ENCODE data around the gene PKP3.

PKP3 gene

DNA sequence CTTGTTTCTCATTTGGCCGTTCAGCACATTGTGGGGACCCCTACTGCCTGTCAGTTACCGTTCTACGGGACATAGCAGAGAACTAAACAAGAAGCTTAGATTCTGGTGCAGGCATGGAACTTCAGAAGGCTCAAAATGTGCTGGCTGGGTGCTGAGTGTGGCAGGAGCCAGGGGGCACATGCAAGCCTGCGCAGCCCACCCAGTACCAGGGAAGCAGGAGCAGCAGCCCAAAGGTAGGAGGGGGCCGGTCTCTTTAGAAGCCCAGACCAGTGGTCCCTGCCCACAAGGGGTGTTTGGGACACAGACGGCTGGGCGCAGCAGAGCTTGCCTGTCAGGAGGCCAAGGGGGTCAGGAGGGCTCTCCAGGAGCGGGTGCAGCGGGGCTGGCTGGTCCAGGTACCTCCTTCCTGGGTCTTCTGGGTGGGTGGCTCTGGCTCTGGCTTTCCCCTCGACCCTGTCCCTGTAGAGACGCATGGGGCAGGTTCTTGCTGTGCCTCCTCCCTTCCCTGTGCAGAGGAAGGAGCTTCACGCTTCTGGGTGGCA, 58.3 kb downstream of the PKP3 start:
- Histone ChIP-seq H3K4me2 (ENCODE audit: low read depth, low read length, poor library complexity, severe bottlenecking) (no peak overlapping the region), H3K79me2 (ENCODE audit: insufficient read depth, low read length) (peaks cover 14% of the 10 kb centered on the region), H3K27me3 (ENCODE audit: low read length) (no peaks in the 10 kb centered on the region)

DNA sequence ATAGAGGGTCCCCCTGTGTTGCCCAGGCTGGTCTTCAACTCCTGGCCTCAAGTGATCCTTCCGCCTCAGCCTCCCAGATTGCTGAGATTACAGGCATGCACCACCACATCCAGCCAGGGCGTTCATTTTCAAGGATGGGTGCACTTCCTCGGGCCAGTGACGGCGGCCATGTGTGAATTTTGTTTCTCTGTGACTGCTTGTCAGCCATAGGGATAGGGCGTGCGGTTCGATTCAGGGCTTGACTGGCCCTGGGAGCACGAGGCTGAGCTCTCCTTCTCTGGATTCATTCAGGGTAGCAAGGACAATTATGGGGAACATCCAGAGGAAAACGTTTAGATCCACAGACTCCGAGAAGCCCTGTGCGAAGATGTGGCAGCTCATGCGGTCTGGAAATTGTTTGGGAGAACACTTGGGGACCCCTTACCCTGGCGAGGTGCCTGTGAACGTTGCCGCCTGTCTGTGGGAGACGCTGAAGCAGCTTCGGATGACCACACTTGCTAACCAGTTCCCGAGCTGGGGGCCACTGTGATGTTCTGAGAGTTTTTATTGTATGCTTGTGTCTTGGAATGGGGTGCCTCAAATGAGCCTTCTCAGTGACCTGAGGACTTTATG, 59.0 kb downstream of the PKP3 start:
- Histone ChIP-seq H3K27ac (ENCODE audit: low read depth, low read length) (no peak overlapping the region), H3K79me2 (ENCODE audit: insufficient read depth, low read length) (peaks cover 14% of the 10 kb centered on the region), H2AFZ (ENCODE audit: low read depth, low read length, severe bottlenecking) (no peak overlapping the region), H3K27me3 (ENCODE audit: low read length) (no peaks in the 10 kb centered on the region), H3K9ac (ENCODE audit: low read length) (no peak overlapping the region), H3K4me2 (ENCODE audit: low read depth, low read length, poor library complexity, severe bottlenecking) (no peak overlapping the region), H3K9me3 (ENCODE audit: insufficient read depth, low read length) (no peaks in the 10 kb centered on the region), H3F3A (ENCODE audit: insufficient read depth) (peaks cover 12% of the 10 kb centered on the region), H4K20me1 (ENCODE audit: low read depth, low read length) (no peaks in the 10 kb centered on the region), H3K4me3 (ENCODE audit: insufficient read depth, low read length, poor library complexity, severe bottlenecking) (no peak overlapping the region), H3K36me3 (ENCODE audit: low read length) (no peaks in the 10 kb centered on the region), H3K9me2 (replicated peaks; ENCODE audit: insufficient read depth, low read length) (no peaks in the 10 kb centered on the region)
- TF ChIP-seq EZH2phosphoT487 (conservative IDR thresholded peaks at IDR 0.05; ENCODE audit: low read length) = no peak
- TF ChIP-seq, protein P1, sequence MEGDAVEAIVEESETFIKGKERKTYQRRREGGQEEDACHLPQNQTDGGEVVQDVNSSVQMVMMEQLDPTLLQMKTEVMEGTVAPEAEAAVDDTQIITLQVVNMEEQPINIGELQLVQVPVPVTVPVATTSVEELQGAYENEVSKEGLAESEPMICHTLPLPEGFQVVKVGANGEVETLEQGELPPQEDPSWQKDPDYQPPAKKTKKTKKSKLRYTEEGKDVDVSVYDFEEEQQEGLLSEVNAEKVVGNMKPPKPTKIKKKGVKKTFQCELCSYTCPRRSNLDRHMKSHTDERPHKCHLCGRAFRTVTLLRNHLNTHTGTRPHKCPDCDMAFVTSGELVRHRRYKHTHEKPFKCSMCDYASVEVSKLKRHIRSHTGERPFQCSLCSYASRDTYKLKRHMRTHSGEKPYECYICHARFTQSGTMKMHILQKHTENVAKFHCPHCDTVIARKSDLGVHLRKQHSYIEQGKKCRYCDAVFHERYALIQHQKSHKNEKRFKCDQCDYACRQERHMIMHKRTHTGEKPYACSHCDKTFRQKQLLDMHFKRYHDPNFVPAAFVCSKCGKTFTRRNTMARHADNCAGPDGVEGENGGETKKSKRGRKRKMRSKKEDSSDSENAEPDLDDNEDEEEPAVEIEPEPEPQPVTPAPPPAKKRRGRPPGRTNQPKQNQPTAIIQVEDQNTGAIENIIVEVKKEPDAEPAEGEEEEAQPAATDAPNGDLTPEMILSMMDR (IDR thresholded peaks at IDR 0.05; ENCODE audit: insufficient read depth, low read length, poor library complexity, severe bottlenecking) = no peak

More for the DNA sequence above, 58.3 kb downstream of the PKP3 start:
- no peak for TF ChIP-seq EZH2phosphoT487 (conservative IDR thresholded peaks at IDR 0.05; ENCODE audit: low read length)
- TF ChIP-seq, protein P1 (IDR thresholded peaks at IDR 0.05; ENCODE audit: insufficient read depth, low read length, poor library complexity, severe bottlenecking) = no peak
- Histone ChIP-seq H4K20me1 (ENCODE audit: low read depth, low read length) (no peaks in the 10 kb centered on the region), H3K9me2 (replicated peaks; ENCODE audit: insufficient read depth, low read length) (no peaks in the 10 kb centered on the region), H3K9me3 (ENCODE audit: insufficient read depth, low read length) (no peaks in the 10 kb centered on the region), H3K9ac (ENCODE audit: low read length) (no peak overlapping the region), H3K36me3 (ENCODE audit: low read length) (no peaks in the 10 kb centered on the region), H3F3A (ENCODE audit: insufficient read depth) (peaks cover 12% of the 10 kb centered on the region), H3K27ac (ENCODE audit: low read depth, low read length) (no peak overlapping the region), H2AFZ (ENCODE audit: low read depth, low read length, severe bottlenecking) (no peak overlapping the region), H3K4me3 (ENCODE audit: insufficient read depth, low read length, poor library complexity, severe bottlenecking) (no peak overlapping the region)

DNA sequence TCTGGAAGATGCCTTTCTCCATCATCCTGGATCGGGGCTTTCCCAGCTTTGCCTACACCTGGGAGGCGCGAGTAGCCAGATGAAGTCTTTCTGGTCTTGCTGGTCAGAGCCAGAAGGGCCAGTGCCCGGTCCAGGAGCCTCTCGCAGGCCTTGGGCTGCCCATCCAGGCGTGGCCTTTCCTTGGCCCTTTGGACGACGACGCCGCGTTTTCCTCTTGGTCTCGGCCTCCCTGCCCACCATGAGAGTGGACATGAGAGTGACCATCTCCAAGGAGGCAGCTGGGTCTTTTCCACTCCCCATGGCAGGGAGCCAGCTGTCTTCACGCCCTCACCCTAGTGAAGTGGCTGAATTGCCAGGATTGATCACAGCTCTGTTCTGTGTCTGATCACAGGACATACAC, 59.6 kb downstream of the PKP3 start:
- no peak overlapping the region for H3K9ac ChIP-seq (ENCODE audit: low read length)
- peaks cover 9% of the 10 kb centered on the region for H3F3A ChIP-seq (ENCODE audit: insufficient read depth)
- H3K4me2 ChIP-seq (ENCODE audit: low read depth, low read length, poor library complexity, severe bottlenecking) = no peak overlapping the region
- no peaks in the 10 kb centered on the region for H3K9me3 ChIP-seq (ENCODE audit: insufficient read depth, low read length)
- no peaks in the 10 kb centered on the region for H4K20me1 ChIP-seq (ENCODE audit: low read depth, low read length)
- no peaks in the 10 kb centered on the region for H3K27me3 ChIP-seq (ENCODE audit: low read length)
- no peak overlapping the region for H3K4me3 ChIP-seq (ENCODE audit: insufficient read depth, low read length, poor library complexity, severe bottlenecking)
- no peak for TF ChIP-seq EZH2phosphoT487 (conservative IDR thresholded peaks at IDR 0.05; ENCODE audit: low read length)
- TF ChIP-seq, protein P1 (IDR thresholded peaks at IDR 0.05; ENCODE audit: insufficient read depth, low read length, poor library complexity, severe bottlenecking) = no peak
- no peak overlapping the region for H2AFZ ChIP-seq (ENCODE audit: low read depth, low read length, severe bottlenecking)
- no peaks in the 10 kb centered on the region for H3K9me2 ChIP-seq (replicated peaks; ENCODE audit: insufficient read depth, low read length)
- no peaks in the 10 kb centered on the region for H3K36me3 ChIP-seq (ENCODE audit: low read length)
- H3K79me2 ChIP-seq (ENCODE audit: insufficient read depth, low read length) = peaks cover 14% of the 10 kb centered on the region
- H3K27ac ChIP-seq (ENCODE audit: low read depth, low read length) = no peak overlapping the region

Measured in SU-DHL-6 (cell line).